Measurements from ENCODE around the gene MRPL46.
"Not testable (repeated sequence)": the region's sequence is repeated elsewhere in the genome, so short reads cannot be mapped to it uniquely, and the experiment has no call there.

The MRPL46 gene

GRCh38 chr15:88447206-88447605 lies 20.0 kb downstream of the MRPL46 start:
- H3K4me3 ChIP-seq (ENCODE audit: low read depth, low read length): no peak overlapping the region

DNA sequence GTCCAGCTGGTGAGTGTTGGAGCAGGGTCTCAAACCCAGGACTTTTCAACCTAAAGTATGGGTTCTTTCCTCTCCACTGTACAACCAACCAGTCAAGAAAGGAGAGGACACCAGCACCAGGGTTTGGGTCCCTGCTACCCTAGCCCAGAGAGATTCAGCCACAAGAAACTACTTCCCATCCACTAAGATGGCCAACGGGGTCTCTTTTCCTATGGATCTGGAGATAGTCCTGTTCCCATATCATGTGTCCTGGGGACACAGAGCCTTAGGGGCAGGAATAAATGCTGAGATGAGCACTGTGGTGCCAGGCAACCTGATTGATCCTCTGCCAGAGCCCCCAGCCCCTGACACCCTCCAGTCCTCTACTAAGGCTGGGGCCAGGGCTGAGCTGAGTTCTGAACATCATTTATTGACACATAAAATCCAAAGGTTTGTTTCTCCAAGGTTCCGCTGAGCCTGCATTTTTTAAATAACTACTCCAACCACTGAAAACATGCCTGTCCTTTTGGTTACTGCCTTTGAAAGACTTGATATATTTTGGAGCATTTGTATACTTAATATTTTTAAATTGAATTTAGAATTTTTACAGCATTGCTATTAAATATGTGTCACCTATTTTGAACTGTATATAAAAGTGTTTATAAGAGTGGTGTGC lies 26.0 kb downstream of the MRPL46 start:
- H3K4me3 ChIP-seq (ENCODE audit: low read depth, low read length): no peak overlapping the region

DNA sequence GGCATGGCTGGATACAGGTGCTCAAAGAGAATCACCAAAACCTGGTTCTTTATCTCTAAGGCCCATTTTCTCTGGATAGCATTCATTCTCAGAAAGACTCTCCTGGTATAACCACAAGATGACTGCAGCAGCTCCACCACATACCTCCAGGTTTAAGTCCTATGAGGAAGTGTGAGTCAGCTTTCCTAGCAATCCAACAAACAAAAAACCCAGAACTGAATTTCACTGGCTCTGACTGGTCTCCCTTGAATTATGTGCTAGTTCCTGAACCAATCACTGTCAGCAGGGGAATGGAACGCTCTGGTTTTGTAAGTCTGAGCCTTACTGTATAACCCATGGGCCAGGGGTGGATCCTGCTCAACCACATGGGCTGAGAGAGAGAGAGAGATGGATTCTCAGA lies 27.2 kb downstream of the MRPL46 start:
- H3K4me3 ChIP-seq (ENCODE audit: low read depth, low read length): no peak overlapping the region

DNA sequence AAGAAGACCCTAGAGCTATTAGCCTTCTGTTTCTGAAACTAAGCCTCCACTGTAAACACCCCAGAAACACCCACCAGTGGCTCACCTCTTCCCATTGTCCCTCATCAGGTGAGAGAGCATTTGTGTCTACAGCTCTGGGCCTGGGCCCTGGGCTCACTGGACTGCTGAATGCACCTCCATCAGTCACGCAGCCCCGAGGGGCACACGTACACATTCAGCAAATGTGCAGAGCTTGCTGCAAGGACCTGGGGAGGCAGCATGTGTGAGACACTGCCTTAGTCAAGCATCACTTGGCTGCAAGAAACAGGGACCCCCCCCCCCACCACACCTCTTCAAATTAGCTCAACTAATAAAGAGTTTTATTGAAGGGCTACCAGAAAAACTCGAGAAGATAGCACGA lies 29.0 kb downstream of the MRPL46 start:
- H3K4me3 ChIP-seq (ENCODE audit: low read depth, low read length): no peak overlapping the region

GRCh38 chr15:88434106-88434505 lies 33.1 kb downstream of the MRPL46 start:
- not testable (repeated sequence) for H3K4me3 ChIP-seq (ENCODE audit: low read depth, low read length)

DNA sequence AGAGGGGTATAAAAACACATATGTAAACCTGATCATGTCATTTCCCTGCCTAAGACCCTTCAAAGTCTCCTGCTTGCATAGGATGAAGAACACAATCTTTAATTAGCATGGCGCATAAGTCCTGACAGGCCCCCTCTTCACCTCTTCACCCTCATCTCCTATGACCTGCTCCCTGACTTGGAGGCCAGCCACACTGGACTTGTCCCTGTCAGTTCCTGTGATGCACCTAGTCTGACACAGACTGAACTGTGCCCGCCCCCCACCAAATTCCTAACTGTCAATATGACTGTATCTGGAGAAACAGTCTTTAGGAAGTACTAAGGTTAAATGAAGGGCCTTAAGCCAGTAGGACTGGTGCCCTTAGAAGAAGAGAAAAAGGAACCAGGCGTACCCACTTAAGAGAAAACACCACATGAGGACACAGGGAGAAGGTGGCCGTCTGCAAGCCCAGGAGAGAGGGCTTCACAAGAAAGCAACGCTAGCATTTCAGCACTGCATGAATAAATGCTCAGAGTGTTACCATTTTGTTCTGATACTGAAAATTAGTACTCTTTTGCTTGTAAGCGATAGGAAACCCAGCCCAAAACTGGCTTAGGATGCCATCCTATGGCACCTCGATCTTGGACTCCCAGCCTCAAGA lies 34.0 kb downstream of the MRPL46 start:
- H3K4me3 ChIP-seq (ENCODE audit: low read depth, low read length): no peak overlapping the region

- H3K4me3 ChIP-seq (ENCODE audit: low read depth, low read length): no peak overlapping the region
These were observed 35.7 kb downstream of the MRPL46 start for GRCh38 chr15:88431441-88431840.

DNA sequence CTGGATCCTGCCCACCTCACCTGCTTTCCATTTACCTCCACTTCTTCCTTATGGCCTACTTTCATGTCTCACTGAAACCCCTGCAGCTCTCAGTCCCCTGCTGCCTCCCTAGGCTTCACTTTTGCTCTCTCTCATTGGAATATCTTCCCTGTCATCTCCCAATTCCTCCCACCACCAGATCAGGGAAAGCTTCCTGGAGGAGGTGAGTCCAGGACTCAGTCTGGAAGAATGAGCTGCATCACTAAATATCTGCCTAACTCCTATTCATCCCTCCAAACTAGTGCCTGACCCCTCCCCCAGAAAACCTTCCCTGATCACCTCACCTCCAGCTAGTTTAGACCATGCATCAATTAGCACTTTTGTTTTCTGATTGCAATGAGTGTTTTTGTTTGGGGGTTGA lies 37.1 kb downstream of the MRPL46 start:
- no peak overlapping the region for H3K4me3 ChIP-seq (ENCODE audit: low read depth, low read length)

DNA sequence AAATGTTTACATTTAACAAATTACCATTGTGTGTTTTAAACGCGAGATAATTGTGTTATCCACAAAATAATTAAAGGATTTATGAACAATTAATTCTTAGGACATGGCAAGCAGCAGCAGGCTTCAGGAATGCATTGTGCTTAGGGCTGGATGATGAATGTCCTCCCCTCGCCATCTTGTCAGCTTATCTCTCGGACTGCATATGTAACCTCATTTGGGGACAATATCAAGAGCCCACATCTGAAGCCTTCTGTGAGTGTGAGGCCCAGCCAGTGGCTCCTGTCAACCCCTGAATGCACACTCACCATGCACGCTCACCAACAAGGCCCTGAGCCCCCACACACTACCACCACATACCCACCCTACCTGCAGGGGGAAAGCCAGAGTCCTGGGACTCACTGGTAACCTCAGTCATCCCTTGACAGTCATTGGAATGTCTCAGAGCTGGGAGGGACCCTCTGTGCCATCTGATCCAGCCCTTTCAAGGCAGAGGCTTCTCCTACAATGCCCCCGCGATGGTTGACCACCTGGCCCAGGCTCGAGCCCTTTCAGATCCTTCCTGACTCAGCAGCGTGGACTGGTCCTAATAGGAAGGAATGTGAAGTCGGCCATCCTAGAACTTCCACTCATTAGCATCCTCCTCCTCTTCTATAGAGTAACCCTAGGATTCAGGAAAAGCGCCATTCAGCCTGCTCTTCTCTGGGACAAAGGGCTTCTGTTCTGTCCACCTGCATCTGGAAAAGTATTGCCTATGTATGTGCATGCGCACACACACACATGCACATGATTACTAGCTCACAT lies 38.2 kb downstream of the MRPL46 start:
- no peak overlapping the region for H3K4me3 ChIP-seq (ENCODE audit: low read depth, low read length)

GRCh38 chr15:88428053-88428452 lies 39.1 kb downstream of the MRPL46 start:
- H3K4me3 ChIP-seq (ENCODE audit: low read depth, low read length): no peak overlapping the region

DNA sequence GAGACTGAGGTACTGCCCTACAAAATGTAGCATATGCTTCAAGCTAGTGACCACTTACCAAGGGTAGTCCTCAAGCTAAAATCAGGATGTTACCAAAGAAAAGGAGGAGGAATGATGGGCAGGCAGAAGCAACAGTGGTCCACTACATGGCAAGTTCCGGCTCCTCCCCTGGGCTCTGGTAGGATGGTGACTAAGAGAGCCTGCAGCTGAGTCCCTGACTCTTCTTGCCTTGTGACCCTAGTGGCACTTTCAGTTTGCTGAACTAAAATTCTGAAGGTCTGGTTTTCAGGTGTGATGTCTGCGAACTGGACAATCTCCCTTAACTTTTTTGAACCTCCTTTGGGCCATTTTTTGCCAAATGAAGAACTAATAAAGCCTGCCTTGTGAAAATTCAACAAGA lies 40.9 kb downstream of the MRPL46 start:
- no peak overlapping the region for H3K4me3 ChIP-seq (ENCODE audit: low read depth, low read length)

DNA sequence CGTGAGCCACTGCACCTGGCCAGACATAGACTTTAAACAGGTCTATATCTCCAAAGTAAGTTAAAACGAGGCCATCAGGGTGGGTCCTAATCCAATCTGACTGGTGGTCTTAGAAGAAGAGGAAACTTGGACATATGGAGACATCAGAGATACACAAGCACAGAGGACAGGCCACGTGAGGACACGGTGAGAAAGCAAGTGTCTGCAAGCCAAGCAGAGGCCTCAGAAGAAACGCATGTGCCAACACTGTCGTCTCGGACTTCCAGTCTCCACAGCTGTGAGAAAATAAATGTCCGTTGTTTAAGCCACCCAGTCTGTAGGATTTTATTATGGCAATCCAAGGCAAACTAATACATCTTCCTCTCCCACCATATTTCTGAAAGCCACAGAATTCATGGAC lies 43.9 kb downstream of the MRPL46 start:
- no peak overlapping the region for H3K4me3 ChIP-seq (ENCODE audit: low read depth, low read length)

- no peak overlapping the region for H3K4me3 ChIP-seq (ENCODE audit: low read depth, low read length)
These were observed 47.4 kb downstream of the MRPL46 start for GRCh38 chr15:88419830-88420229.
